Measurements from ENCODE around the gene SLC34A3. TPM values are rescaled to one million over a fixed set of nuclear protein-coding genes. Genes with fewer than 3 reads are reported as not detected.

SLC34A3 gene
- total and polyA plus RNA-seq, 2 donors (not counting 3 experiments of a cell fraction or from before 2014, with no cell fraction given) = not detected

GRCh38 chr9:137206602-137207001 is 24.1 kb upstream of the SLC34A3 start:
- Histone ChIP-seq H4K20me1 (replicated peaks; ENCODE audit: control insufficient read depth, extremely low read depth, insufficient read depth, low read length) (no peaks in the 10 kb centered on the region), H2AFZ (ENCODE audit: low read depth, low read length) (no peak overlapping the region), H3K4me3 (replicated peaks in 1 of 3; ENCODE audit: insufficient read depth in 1 of 3, low read depth in 1 of 3, low read length in 3 of 3) (peak overlapping the region in 1 of 3 experiments; percentile 62), H3K79me2 (ENCODE audit: control insufficient read depth, insufficient read depth, low read length) (peaks cover 34% of the 10 kb centered on the region), H3K9ac (replicated peaks; ENCODE audit: extremely low read depth, insufficient read depth, low read length) (peak overlapping the region; percentile 85), H3K27me3 (ENCODE audit: control insufficient read depth in 2 of 2, insufficient read depth in 2 of 2, low read length in 2 of 2) (no peaks in the 10 kb centered on the region), H3K9me1 (replicated peaks; ENCODE audit: control insufficient read depth, extremely low read depth, insufficient read depth, low read length) (no peaks in the 10 kb centered on the region), H3K36me3 (ENCODE audit: control insufficient read depth in 2 of 2, extremely low read depth in 1 of 2, insufficient read depth in 2 of 2, low read length in 2 of 2) (peaks cover 0 to 5% of the 10 kb centered on the region in 2 experiments), H3K4me2 (ENCODE audit: insufficient read depth, low read length) (peak overlapping the region; percentile 83), H3K27ac (ENCODE audit: insufficient read depth, low read depth, low read length) (no peak overlapping the region), H3K4me1 (ENCODE audit: control insufficient read depth, extremely low read depth, insufficient read depth, low read length) (peaks cover 21% of the 10 kb centered on the region), H3K9me3 (replicated peaks; ENCODE audit: control insufficient read depth, insufficient read depth, low read length) (no peaks in the 10 kb centered on the region)
- DNase-seq (ENCODE audit: low read depth, low spot score) (no peak), FAIRE-seq (no peak)
- TF ChIP-seq, protein P1, sequence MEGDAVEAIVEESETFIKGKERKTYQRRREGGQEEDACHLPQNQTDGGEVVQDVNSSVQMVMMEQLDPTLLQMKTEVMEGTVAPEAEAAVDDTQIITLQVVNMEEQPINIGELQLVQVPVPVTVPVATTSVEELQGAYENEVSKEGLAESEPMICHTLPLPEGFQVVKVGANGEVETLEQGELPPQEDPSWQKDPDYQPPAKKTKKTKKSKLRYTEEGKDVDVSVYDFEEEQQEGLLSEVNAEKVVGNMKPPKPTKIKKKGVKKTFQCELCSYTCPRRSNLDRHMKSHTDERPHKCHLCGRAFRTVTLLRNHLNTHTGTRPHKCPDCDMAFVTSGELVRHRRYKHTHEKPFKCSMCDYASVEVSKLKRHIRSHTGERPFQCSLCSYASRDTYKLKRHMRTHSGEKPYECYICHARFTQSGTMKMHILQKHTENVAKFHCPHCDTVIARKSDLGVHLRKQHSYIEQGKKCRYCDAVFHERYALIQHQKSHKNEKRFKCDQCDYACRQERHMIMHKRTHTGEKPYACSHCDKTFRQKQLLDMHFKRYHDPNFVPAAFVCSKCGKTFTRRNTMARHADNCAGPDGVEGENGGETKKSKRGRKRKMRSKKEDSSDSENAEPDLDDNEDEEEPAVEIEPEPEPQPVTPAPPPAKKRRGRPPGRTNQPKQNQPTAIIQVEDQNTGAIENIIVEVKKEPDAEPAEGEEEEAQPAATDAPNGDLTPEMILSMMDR (IDR thresholded peaks at IDR 0.05; ENCODE audit: extremely low read depth in 1 of 2, insufficient read depth in 1 of 2, low read depth in 1 of 2, low read length in 2 of 2) = no peak
- TF ChIP-seq POLR2AphosphoS5 (IDR thresholded peaks at IDR 0.05; ENCODE audit: insufficient read depth, low read depth, low read length) (no peak), GATA2 (IDR thresholded peaks at IDR 0.05; ENCODE audit: insufficient read depth, insufficient read length, low read depth, low read length) (no peak), MYC (IDR thresholded peaks at IDR 0.05; ENCODE audit: low read depth, low read length) (no peak), JUN (IDR thresholded peaks at IDR 0.05; ENCODE audit: borderline replicate concordance, insufficient read depth, insufficient read length, low read depth) (no peak), POLR2A (IDR thresholded peaks at IDR 0.05; ENCODE audit: low read depth, low read length) (no peak), EZH2 (IDR thresholded peaks at IDR 0.05; ENCODE audit: borderline replicate concordance, low read depth, low read length, severe bottlenecking) (no peak), FOS (IDR thresholded peaks at IDR 0.05; ENCODE audit: borderline replicate concordance, insufficient read depth, low read length) (no peak), MAX (IDR thresholded peaks at IDR 0.05; ENCODE audit: insufficient read depth, insufficient read length) (no peak)
- ChIA-PET CTCF (interaction anchor here (1.8 kb wide), 1 partner anchor 12 kb away, joined by 4 read pairs; no protein-coding TSS in a partner anchor), POLR2A (interaction anchor here (1.0 kb wide), 1 partner anchor 34 kb away, joined by 3 read pairs; the partner anchor contains the start of gene TUBB4B)
- no TSS peak for BruUV-seq (replicated peaks)
- intact Hi-C loops (cut with micrococcal nuclease) (no loop called here), dilution Hi-C loops (cut with MboI; ENCODE audit: extremely low pct_ligation_motif_present, low sequenced_read_pairs) (no loop called here)
